Measurements from ENCODE around the gene ENTHD1.

DNA sequence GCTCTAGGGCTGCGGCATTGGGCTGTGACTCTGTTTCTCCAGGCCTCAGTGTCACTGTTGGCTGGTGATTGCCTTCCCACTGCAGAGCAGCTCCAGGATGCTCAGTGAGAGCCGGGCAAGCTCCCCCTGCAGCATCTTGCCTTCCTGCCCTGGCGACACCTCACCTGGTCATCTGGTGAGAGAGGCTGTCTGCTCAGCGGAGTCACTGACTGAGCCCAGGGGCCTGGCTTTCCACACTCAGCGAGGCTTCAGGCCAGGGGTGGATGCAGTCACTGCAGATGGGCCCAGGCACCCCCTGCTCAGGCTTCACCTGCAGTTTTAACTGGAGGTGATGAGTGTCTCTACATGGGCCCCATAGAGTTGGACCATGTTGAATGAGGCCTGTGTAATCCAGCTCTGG lies 186.2 kb downstream of the ENTHD1 start:
- TF ChIP-seq POLR2A (IDR thresholded peaks at IDR 0.05) = no peak
- TF ChIP-seq CTCF (IDR thresholded peaks at IDR 0.05) = no peak

All from uterus (tissue), 2 donors.